Measurements from ENCODE around the gene PLCXD1.
"Not testable (repeated sequence)": the region's sequence is repeated elsewhere in the genome, so short reads cannot be mapped to it uniquely, and the experiment has no call there.

- TF ChIP-seq, protein P1, sequence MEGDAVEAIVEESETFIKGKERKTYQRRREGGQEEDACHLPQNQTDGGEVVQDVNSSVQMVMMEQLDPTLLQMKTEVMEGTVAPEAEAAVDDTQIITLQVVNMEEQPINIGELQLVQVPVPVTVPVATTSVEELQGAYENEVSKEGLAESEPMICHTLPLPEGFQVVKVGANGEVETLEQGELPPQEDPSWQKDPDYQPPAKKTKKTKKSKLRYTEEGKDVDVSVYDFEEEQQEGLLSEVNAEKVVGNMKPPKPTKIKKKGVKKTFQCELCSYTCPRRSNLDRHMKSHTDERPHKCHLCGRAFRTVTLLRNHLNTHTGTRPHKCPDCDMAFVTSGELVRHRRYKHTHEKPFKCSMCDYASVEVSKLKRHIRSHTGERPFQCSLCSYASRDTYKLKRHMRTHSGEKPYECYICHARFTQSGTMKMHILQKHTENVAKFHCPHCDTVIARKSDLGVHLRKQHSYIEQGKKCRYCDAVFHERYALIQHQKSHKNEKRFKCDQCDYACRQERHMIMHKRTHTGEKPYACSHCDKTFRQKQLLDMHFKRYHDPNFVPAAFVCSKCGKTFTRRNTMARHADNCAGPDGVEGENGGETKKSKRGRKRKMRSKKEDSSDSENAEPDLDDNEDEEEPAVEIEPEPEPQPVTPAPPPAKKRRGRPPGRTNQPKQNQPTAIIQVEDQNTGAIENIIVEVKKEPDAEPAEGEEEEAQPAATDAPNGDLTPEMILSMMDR (IDR thresholded peaks at IDR 0.05) = not testable (repeated sequence)
- TF ChIP-seq POLR2A, POLR2AphosphoS5, EP300 (IDR thresholded peaks at IDR 0.05): not testable (repeated sequence)
Measured at GRCh38 chrX:324664-325063, 43.5 kb downstream of the PLCXD1 start.
